Stimulated activated CD4-positive, alpha-beta T cell treated with anti-CD3 and anti-CD28 coated beads, Interleukin-2, amount 100 ng/mL, for 24 hours (primary cell): ENCODE results near the gene TSC22D4.
"Not testable (repeated sequence)": the region's sequence is repeated elsewhere in the genome, so short reads cannot be mapped to it uniquely, and the experiment has no call there.

Source experiments
- DNase-seq, 2 donors: peaks; one replicate each; pipeline ENCODE4 v3.0.0-alpha.2; 2020

TSC22D4 gene

DNA sequence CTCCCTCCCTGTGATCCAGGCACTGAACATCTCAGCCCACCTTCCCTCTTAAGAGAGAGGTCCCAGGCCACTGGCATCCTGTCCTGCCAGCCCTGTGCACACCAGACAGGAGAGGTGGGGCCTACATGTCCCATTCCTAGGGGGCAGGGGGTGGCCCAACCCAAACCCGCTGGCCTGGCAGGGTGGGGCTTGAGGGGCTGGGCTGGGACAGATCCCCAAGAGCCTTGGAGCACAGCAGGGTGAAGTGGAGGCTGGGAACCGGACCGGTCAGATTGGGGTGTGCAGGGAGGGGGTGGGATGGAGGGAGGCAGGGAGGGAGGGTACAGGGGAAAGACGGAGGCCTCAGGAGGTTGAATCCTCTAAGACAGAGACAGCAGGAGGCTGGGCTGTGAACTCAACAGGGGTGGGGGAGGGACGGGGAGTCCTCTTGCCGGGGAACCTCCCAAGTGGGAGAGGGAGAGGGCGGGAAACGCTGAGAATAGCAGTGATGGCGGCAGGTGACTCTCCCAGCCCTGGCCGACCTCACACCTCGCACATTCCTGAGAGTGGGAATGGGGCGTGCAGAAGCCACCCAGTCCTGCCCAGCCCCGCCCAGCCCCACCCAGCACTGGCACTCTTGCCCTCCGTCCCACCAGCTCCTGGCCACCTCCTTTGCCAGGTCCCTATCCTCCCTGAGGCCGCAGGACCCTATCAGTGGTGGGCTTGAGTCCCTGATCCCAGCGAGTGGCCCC lies 6.7 kb downstream of the TSC22D4 start:
- no peak for DNase-seq

DNA sequence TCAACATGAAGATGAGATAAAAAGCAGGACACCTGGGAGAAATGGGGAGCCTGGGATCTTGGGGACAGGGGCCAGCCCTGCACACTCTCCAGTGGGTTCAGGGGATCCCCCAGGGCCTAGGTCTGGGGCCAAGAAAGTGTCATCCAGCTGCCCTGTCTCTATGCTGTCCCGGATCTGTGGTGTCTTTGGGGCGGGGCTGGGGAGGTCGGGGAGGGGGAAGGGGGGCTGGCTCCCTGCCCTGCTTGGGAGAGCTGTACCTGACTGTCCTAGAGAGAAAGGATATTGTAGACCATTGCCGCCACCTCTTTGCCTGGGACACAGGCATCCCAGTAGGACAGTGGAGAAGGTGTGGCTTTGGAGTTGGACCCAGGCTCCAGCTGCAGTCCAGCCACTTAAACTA lies 8.0 kb downstream of the TSC22D4 start:
- DNase-seq, result no peak

DNA sequence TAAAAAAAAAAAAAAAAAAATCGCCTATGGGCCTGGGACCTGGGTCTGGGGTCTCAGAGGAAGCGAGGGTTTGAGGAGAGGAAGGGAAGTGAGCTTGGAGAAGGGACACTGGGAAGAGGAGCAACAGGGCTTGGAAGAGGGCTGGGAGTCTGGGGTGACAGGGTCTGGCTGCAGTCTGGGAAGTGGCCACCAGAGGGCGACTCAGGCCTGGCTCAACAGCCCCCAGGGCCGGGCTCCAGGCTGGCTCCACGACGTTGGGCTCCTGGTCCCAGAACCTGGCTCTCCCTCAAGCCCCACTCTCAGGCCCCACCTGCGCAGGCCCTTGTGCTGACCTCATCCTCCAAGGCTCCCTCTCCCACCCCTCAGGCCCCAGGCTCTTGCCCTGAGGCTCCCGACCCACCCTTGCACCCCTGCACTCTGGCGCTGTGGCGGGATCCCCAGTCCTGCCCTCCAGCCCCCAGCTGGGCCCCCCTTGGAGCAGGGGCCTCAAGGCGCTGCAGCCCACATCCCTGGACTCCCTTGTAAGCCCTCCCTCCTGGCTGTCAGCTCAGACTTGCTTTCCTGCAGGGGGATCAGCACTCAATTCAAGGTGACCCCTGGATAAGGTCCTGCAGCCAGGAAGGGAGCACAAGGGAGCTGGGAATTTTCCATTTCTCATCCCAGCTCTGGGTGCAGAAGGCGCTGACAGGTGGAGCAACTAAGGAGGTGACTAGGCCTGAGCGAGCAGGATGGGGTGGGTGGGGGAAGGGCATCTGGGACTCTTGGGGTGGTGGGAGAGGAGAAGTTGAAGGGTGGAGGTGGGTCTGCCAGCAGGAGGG lies 9.6 kb downstream of the TSC22D4 start:
- DNase-seq, result peak; percentile 91 to 92

DNA sequence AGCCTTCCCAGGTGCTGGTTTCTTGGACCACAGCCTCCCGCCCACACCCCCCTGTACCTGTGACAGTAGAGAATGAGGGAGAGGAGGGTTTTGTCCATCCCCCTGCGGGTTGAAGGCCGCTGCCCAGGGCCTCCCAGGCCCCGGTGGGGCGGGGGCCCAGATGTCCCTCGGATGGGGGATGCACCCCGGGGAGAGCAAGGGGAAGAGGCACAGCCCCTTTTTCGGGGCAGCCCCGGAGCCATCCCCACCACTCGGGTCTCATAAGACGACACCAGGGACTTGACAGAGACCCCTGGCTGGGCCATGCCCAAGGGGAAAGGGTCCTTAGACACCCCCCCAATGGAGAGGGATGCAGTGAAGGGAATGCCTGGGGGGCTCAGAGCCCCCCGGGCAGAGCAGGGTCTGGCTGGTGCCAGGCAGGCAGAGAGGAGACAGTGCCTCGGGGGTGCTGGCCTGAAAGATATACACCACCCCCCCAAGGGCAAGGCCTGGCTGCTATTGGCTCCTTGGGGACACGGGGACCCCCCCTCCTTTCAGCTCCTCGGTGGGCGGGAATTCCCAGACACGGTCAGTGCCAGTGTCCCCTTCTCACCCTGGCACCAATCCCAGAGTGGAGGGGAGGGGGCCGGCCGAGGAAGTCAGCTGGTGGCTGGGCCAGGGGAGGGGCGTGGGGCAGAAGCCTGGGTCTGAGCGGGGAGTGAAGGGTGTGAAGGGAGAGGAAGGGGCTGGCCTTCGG lies 11.2 kb downstream of the TSC22D4 start:
- DNase-seq, result no peak

DNA sequence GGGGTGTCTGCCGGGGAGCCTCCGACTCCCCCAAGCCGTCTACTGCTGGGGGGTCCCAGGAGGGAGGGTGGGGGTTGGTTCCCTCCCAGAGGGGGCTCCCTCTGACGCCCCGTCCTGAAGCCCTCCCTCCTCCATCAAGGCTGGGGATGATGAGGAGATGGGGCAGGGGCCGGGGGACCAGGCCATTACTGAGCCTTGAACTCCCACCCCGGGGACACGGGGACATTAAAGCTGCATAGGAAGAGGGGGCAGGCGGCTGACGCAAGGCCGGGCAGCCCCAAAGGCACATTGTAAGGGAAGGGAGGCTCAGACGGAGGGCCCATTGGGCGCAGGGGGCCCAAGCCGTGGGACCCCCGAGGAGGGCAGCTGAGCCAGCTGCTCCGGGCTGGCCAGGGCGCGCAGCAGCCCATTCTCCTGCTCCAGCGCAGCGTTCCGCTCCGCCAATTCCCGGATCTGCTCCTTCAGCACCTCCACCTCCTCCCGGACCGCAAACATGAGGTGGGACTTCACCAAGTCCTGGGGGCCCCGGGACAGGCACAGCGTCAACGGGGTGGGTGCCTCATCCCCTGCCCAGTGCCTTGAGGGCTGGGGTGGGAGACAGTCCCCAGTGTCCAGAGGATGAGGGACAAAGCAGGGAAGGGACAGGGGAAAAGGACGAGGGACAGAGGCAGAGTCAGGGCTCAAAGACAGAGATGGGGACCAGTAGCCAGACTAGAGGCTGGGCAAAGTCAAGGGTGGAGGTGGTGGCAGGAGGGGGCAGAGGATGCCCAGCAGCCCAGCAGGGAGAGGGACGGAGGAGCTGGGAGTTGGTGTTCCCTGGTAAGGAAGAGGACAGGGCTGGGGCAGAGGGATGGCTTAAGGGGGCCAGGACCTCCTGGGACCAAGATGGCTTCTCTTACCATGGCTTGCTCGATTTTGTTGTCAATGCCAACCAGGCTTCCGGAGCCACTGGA lies 12.1 kb downstream of the TSC22D4 start:
- DNase-seq, result no peak

DNA sequence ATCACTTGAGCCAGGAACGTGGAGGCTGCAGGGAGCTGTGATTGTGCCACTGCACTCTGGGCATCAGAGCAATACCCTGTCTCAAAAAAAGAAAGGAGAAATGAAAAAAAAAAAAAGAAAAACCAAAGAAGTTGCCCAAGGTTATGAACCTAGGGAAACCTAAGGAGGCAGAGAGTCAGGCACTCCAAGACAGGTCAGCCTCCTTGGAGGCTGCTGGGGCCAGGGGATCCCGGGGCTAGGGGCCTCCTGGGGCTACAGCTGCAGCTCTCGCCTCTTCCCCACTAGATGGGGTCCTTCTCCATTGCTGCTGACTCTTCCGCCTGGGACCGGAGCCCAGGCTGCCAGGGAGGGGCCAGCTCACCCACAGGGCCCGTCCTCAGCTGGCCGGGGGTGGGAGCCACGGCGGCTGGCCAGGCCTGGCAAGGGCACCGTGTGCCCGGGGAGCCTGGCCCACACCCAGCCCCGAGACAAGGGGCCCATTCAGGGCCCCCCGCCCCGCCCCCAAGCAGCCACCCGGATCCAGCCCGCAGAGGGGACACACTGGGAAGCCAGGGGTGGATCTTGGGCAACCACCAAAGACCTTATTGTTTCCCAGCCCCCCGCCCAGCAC lies 13.2 kb downstream of the TSC22D4 start:
- DNase-seq, result no peak

DNA sequence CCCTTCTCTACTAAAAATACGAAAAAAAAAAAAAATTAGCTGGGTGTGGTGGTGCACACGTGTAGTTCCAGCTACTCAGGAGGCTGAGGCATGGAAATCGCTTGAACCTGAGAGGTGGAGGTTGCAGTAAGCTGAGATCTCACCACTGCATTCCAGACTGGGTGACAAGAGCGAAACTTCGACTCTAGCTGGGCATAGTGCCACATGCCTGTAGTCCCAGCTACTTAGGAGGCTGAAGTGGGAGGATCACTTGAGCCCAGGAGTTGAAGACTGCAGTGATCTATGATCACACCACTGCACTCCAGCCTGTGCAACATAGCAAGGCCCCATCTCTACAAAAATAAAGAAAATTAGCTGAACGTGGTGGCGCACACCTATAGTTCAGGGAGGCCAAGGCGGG lies 13.7 kb downstream of the TSC22D4 start:
- no peak for DNase-seq

DNA sequence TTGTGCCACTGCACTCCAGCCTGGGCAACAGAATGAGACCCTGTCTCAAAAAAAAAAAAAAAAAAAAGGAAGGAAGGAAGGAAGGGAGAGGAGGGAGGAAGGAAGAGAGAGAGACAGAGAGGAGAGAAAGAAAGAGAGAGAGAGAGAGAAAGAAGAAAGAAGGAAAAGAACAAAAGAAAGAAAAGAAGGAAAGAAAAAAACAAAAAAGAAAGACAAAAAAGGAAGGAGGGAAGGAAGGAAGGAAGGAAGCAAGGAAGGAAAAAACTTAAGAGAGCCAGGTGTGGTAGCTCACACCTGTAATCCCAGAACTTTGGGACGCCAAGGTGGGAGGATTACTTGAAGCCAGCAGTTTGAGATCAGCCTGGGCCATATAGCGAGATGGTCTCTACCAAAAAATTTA lies 14.2 kb downstream of the TSC22D4 start:
- no peak for DNase-seq

DNA sequence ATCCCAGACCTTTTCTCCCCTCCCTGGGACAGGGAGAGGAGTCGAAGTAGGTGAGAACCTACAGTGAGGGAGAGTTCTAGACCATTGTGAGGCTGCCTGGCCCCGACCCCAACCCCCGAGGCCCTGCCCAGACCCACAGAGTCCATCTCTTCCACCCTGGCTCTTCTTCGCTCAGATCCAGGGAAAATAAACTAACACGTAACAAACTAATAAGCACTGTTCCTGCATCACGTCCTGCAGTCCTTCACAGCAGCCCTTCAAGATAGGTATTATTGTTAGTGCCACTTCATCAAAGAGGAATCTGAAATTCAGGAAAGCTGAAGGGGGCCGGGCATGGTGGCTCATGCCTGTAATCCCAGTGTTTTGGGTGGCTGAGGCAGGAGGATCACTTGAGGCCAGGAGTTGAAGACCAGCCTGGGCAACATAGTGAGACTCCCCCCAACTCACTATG lies 14.8 kb downstream of the TSC22D4 start, which contains the start of gene SPACDR:
Gene SPACDR, minus strand, starts transcription at position 51 of the 451 bp plus-strand sequence. CDS start 235 bp downstream, outside the sequence.
- no peak for DNase-seq

DNA sequence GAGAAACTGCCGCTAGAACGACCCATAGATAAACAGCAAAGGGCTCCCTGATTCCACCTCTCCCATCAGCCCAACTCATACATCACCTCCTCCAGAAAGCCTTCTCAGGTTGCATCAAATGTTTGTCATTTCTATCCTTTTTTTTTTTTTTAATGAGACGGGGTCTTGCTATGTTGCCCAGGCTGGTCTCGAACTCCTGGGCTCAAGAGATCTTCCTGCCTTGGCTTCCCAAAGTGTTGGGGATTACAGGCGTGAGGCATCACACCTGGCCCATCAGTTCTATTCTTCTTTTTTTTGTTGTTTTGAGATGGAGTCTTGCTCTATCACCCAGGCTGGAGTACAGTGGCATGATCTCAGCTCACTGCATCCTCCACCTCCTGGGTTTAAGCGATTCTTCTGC lies 22.0 kb downstream of the TSC22D4 start:
- no peak for DNase-seq

DNA sequence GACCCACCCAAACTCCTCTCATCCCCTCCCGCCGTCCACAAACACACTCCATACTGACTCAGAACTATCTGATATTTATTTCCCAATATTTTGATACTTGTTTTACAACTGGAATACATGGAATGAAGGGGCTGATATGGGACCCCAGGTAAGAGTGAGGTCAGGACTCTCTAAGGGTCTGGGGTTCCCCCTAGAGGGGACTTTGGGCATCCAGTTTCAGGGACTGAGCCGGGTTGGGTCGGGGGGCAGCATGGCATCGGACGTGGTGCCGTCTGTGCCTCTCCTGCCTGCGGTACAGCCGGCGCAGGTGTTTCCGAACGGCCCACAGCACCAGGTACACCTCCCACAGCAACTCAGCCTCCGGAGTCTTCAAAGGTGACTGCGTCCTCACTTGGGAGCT lies 22.5 kb downstream of the TSC22D4 start:
- no peak for DNase-seq

DNA sequence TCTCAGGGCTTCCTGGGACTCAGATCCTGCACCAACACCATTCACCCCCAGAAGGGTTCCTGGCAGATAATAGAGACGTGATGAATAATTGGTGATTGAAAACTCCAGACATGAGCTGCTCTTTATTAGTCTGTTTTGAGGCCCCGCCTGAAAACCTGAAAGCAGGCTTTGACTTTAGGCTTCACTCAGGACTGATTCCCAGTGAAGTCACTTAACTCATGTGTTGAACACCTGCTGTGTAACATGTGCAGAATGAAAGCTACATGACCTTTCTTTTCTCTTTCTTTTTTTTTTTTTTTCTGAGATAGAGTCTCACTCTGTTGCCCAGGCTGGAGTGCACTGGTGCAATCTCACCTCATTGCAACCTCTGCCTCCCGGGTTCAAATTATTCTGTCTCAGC lies 23.8 kb downstream of the TSC22D4 start:
- DNase-seq, result no peak

DNA sequence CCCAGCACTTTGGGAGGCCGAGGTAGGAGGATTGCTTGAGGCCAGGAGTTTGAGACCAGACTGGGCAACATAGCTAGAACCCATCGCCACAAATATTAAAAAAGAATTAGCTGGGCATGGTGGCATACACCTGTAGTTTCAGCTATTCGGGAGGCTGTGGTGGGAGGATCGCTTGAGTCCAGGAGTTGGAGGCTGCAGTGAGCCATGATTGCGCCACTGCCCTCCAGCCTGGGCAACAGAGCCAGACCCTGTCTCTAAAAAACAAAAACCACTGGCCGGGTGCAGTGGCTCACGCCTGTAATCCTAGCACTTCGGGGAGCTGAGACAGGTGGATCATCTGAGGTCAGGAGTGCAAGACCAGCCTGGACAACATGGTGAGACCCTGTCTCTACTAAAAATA lies 25.2 kb downstream of the TSC22D4 start:
- DNase-seq, result not testable (repeated sequence)

DNA sequence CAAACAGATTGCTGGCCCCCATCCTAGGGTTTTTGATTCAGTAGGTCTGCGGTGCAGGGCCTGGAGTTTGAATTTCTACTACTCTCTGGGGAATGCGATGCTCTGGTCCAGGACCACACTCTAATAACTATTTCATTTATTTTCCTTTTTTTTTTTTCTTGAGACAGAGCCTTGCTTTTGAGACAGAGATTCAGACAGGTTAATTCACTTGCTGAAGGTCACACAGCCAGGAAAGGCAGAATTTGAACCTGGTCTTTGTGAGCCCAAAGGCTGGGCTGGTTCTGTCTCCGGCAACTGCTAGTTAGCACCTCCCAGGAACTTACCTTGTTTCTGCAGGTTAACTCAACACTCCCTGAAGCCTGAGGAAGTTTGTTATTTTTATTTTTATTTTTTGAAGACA lies 26.5 kb downstream of the TSC22D4 start:
- no peak for DNase-seq

DNA sequence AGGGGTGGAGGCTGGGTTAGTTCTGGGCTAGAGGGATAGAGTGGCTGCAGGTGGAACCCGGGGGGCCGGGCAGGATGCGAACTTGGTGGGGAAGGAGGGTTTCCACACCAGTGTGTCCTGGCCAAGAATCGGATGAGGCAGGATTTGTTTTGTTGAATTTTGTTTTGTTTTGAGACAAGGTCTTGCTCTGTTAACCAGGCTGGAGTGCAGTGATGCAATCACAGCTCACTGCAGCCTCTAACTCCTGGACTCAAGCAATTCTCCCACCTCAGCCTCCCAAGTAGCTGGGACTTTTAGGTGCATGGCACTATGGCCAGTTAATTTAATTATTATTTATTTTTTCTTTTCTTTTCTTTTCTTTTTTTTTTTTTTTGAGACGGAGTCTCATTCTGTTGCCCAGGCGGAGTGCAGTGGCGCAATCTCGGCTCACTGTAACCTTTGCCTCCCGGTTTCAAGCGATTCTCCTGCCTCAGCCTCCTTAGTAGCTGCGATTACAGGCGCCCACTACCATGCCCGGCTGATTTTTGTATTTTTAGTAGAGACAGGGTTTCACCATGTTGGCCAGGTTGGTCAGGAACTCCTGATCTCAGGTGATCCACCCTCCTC lies 29.7 kb downstream of the TSC22D4 start:
- DNase-seq, result no peak

DNA sequence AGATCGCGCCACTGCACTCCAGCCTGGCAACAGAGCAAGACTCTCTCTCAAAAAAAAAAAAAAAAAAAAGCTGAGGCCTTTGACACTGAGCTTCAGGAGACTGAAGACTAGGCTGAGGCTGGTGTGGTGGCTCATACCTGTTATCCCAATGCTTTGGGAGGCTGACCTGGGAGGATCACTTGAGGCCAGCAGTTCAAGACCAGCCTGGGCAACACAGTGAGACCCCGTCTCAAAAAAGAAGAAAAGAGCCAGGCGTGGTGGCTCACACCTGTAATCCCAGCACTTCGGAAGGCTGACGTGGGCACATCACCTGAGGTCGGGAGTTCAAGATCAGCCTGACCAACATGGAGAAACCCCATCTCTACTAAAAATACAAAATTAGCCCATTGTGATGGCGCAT lies 31.7 kb downstream of the TSC22D4 start:
- not testable (repeated sequence) for DNase-seq

DNA sequence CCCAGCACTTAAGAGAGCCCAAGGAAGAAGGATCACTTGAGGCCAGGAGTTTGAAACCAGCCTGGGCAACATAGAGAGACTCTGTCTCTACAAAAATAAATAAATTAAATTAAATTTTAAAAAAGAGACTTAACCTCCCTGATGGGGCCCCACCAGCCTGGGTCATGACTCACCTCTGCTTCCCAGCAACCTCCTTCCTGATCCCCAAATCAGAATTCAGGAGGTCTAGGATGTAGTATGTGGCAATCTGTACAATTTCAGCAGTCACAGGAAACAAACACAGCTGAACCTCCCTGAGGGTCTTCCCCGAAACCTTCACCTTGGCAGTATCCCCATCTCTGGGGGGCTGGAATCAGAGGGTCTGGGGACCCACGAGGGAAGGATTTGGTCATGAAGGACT lies 33.0 kb downstream of the TSC22D4 start:
- DNase-seq, result no peak

DNA sequence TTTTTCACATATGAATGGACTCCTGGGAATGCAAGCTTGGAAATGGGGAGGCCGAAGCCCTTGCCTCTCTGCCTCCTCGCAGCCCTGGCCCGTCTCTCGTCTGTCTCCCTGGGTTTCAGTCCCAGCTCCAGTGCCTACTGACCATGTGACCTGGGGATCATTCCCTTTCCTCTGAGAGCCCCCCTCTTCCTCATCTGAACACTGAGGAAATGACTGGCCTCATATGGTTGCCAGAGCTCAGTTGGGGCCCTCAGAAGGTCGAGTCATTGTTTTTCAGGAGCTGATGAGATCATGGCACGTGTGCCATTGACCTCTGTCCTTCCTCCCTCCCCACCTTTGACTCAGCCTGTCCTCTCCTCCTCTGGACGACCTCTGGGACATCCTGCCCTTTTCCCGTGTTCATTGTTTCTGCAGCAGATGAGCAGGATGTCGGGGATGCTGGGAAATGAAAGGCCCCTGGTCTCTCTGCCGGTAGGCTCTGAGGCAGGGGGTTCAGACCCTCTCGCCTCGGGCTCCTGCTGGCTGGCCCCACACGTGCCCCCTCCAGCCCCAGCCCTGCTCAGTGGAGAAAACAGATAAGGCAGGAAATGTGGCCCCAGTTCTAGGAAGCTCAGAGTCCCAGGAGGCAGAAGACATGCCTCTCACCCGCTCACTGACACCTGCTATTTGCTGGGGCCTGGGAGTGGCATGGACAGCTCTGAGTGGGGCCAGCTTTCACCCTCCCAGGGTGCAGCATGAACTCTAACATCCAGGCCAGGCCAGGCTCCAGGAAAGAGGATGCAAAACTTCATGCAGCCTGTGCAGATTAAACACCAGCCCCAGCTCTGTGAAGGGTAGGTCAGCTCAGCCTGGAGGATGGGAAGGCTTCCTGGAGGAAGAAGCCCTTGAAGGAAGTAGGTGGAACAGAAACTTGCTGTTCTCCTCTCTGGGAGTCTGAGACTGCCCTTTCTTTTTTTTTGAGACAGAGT lies 34.4 kb downstream of the TSC22D4 start:
- no peak for DNase-seq

DNA sequence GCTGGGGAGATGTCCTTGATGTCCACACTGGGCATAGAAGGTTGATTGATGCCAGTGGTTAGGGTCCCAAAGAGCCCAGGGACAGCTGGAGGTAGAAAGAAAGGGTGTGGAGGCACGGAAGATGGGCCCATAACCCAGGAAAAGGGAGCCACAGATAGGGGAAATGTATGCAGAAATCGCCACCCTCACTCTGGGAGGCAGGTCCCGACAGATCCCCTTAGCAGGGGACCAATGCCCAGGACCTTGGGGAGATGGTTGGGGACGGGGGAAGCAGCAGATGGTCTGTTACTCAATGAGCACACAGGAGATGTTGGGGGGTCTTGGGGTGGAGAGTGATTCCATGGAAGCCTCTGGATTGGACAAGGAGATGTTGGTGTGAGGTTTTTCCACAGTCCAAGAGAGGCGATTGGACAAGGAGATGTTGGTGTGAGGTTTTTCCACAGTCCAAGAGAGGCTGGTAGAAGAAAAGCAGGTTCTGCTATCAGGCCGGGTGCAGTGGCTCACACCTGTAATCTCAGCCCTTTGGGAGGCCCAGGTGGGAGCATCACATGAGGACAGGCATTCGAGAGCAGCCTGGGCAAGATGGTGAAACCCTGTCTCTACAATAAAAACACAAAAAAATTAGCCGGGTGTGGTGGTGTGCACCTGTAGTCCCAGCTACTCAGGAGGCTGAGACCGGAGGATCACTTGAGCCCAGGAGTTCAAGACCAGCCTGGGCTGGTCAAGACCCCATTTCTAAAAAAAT lies 35.7 kb downstream of the TSC22D4 start:
- no peak for DNase-seq
